Natural killer cell (primary cell): ENCODE data around the gene PRMT7. TPM values are rescaled to one million over a fixed set of nuclear protein-coding genes. Genes with fewer than 3 reads are reported as not detected.

Experiments
- ATAC-seq, 3 donors: fragments of 150-1000 bp in 2 of 3; fragments of 200-7000 bp in 1 of 3; cut with Tn5 transposase; 1 replicate in 1 of 3; 2 replicates in 2 of 3; pipeline ENCODE4 v1.10.0; 2021; ENCODE audit warnings: mild to moderate bottlenecking in 2 of 3, moderate library complexity in 2 of 3
- DNase-seq, 2 donors: peaks; one replicate each; pipeline versions ENCODE4 v3.0.0 to v3.0.0-alpha.2; 2013 to 2021; ENCODE audit warnings: mixed read lengths in 1 of 2
- H3K27ac ChIP-seq: one replicate; pipeline ENCODE4 v1.5.1; 2013; ENCODE audit warnings: mild to moderate bottlenecking, low read length
- H3K27me3 ChIP-seq: one replicate; pipeline ENCODE4 v1.6.1; 2013; ENCODE audit warnings: low read length; ENCODE audit not compliant: control insufficient read depth, insufficient read depth
- H3K36me3 ChIP-seq: one replicate; pipeline ENCODE4 v1.6.1; 2013; ENCODE audit warnings: low read length; ENCODE audit not compliant: control insufficient read depth, insufficient read depth
- H3K4me1 ChIP-seq: one replicate; pipeline ENCODE4 v1.6.1; 2013; ENCODE audit warnings: low read length; ENCODE audit not compliant: control insufficient read depth, insufficient read depth
- H3K4me3 ChIP-seq: one replicate; pipeline ENCODE4 v1.5.1; 2013; ENCODE audit warnings: low read length
- H3K9me3 ChIP-seq: one replicate; pipeline ENCODE4 v1.6.1; 2013; ENCODE audit warnings: low read length; ENCODE audit not compliant: control insufficient read depth, insufficient read depth
- H3K27ac Mint-ChIP-seq, 2 donors: one replicate each; pipeline ENCODE4 v1.8.0; 2022; ENCODE audit warnings: mild to moderate bottlenecking in 2 of 2, mixed read lengths in 2 of 2, moderate library complexity in 1 of 2
- H3K27me3 Mint-ChIP-seq, 2 donors: one replicate each; pipeline ENCODE4 v1.8.0; 2022; ENCODE audit warnings: low read depth in 2 of 2, mixed read lengths in 2 of 2
- H3K36me3 Mint-ChIP-seq: one replicate; pipeline ENCODE4 v1.8.0; 2022; ENCODE audit warnings: mixed read lengths
- H3K4me1 Mint-ChIP-seq, 2 donors: one replicate each; pipeline ENCODE4 v1.8.0; 2022; ENCODE audit warnings: mixed read lengths in 2 of 2
- H3K4me3 Mint-ChIP-seq: one replicate; pipeline ENCODE4 v1.8.0; 2022; ENCODE audit warnings: mild to moderate bottlenecking, moderate library complexity, mixed read lengths
- H3K9me3 Mint-ChIP-seq, 2 donors: one replicate each; pipeline ENCODE4 v1.8.0; 2022; ENCODE audit warnings: mixed read lengths in 2 of 2
- WGBS: methylation state at CpG from one replicate; pipeline ENCODE4 v1.1.7; 2013; ENCODE audit warnings: missing lambda C conversion rate; ENCODE audit not compliant: insufficient coverage; 5-methylcytosine and 5-hydroxymethylcytosine counted together
- intact Hi-C: fragments of 100-400 bp; cut with micrococcal nuclease; formaldehyde crosslinking; loops from one replicate; pipeline ENCODE4 v1.14.2; 2022
- total RNA-seq, 4 donors: library from RNA; stranded (reverse); fragments of 120-200 nt in 1 of 4; gene quantifications; one replicate each; pipeline versions ENCODE4 v1.2.3 to v1.2.4, GENCODE V29; 2013 to 2022
- TF ChIP-seq, protein P1 (sequence below): fragments of 200-600 bp; IDR thresholded peaks from one replicate; pipeline ENCODE4 v1.8.0; 2022; ENCODE audit warnings: antibody characterized with exemption

The PRMT7 gene
- total RNA-seq, 3 donors from 2014 or later (not counting 1 experiment from before 2014, with no cell fraction given), result 60.7 to 84.7 (median 68.2) TPM

DNA sequence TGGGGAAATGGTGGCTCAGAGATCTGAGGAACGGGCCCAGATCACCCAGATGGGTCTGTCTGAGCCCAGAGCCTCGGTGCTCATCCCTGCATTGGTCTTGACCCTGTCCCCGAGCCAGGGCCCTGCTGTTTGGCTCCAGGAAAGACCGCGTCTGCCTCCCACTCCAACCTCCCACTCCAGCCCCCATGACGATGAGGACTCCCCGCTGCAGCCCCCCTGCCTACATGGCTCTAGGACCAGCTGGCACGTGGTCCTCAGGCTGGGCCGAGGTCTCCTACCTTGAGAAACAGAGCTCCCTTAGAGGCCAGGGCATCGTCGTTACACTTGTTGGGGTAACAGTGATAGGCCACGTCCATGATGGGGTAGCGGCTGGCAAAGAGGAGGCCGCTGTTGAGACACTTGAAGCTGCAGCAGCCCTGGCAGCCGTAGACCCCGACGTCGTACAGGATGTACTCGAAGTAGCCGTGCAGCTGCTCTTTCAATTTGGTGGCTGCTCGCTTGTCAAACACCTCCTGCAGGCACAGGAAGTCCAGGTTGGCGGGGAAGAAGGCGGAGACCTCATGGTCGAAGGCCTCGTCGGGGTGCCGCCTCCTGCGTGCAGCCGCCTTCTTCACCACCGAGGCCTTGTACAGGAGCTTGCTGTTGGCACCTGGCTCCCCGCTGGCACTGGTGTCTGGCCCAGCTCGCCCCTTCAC lies 59.9 kb downstream of the PRMT7 start:
- peak overlapping the region; percentile 74 to 88 for H3K27ac Mint-ChIP-seq
- peaks cover 59% of the 10 kb centered on the region for H3K4me1 ChIP-seq
- intact Hi-C loops, result no loop called here
- peaks cover 0 to 7% of the 10 kb centered on the region in 2 donors for H3K27me3 Mint-ChIP-seq
- H3K36me3 Mint-ChIP-seq, result no peaks in the 10 kb centered on the region
- TF ChIP-seq, protein P1, sequence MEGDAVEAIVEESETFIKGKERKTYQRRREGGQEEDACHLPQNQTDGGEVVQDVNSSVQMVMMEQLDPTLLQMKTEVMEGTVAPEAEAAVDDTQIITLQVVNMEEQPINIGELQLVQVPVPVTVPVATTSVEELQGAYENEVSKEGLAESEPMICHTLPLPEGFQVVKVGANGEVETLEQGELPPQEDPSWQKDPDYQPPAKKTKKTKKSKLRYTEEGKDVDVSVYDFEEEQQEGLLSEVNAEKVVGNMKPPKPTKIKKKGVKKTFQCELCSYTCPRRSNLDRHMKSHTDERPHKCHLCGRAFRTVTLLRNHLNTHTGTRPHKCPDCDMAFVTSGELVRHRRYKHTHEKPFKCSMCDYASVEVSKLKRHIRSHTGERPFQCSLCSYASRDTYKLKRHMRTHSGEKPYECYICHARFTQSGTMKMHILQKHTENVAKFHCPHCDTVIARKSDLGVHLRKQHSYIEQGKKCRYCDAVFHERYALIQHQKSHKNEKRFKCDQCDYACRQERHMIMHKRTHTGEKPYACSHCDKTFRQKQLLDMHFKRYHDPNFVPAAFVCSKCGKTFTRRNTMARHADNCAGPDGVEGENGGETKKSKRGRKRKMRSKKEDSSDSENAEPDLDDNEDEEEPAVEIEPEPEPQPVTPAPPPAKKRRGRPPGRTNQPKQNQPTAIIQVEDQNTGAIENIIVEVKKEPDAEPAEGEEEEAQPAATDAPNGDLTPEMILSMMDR, result no peak
- no peak overlapping the region for H3K4me3 ChIP-seq
- H3K9me3 ChIP-seq, result no peaks in the 10 kb centered on the region
- H3K27ac ChIP-seq, result peak overlapping the region; percentile 8
- H3K27me3 ChIP-seq, result peaks cover 3% of the 10 kb centered on the region
- DNase-seq (peak; percentile 39 to 69), ATAC-seq (peak; percentile 62 to 79 (median 68))
- 42% methylated on average over 32 of the region's 32 CpGs for WGBS
- H3K36me3 ChIP-seq, result no peaks in the 10 kb centered on the region
- H3K4me3 Mint-ChIP-seq, result peak overlapping the region; percentile 88
- no peaks in the 10 kb centered on the region for H3K9me3 Mint-ChIP-seq
- H3K4me1 Mint-ChIP-seq, result peaks cover 38 to 64% of the 10 kb centered on the region in 2 donors

DNA sequence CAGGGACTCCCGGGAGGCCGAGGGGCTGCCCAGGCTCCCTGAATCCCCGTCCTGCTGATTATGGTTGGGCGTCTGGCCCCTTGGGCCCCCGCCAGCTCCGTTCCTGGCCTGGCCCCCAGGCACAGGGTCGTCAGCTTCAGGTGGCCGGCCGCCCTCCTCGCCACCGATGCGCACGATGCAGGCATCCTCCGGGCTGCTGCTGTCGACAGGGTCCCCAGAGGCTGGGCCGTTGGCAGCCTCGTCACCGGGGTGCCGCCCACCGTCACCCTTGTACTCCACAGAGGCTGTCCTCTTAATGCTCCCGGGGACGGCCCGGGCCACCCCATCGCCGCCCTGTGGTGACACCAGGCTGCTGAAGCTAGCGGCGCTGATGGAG lies 60.4 kb downstream of the PRMT7 start:
- Histone ChIP-seq H3K36me3 (no peaks in the 10 kb centered on the region), H3K4me3 (no peak overlapping the region), H3K4me1 (peaks cover 56% of the 10 kb centered on the region), H3K27me3 (peaks cover 3% of the 10 kb centered on the region), H3K27ac (no peak overlapping the region), H3K9me3 (no peaks in the 10 kb centered on the region)
- Mint-ChIP-seq H3K4me3 (peak overlapping the region; percentile 88), H3K9me3 (no peaks in the 10 kb centered on the region), H3K36me3 (no peaks in the 10 kb centered on the region), H3K27me3 (peaks cover 0 to 5% of the 10 kb centered on the region in 2 donors), H3K27ac (no peak overlapping the region), H3K4me1 (peaks cover 38 to 60% of the 10 kb centered on the region in 2 donors)
- TF ChIP-seq, protein P1, result no peak
- WGBS, result 96% methylated on average over 27 of the region's 27 CpGs
- intact Hi-C loops, result no loop called here
- ATAC-seq (no peak), DNase-seq (no peak)

DNA sequence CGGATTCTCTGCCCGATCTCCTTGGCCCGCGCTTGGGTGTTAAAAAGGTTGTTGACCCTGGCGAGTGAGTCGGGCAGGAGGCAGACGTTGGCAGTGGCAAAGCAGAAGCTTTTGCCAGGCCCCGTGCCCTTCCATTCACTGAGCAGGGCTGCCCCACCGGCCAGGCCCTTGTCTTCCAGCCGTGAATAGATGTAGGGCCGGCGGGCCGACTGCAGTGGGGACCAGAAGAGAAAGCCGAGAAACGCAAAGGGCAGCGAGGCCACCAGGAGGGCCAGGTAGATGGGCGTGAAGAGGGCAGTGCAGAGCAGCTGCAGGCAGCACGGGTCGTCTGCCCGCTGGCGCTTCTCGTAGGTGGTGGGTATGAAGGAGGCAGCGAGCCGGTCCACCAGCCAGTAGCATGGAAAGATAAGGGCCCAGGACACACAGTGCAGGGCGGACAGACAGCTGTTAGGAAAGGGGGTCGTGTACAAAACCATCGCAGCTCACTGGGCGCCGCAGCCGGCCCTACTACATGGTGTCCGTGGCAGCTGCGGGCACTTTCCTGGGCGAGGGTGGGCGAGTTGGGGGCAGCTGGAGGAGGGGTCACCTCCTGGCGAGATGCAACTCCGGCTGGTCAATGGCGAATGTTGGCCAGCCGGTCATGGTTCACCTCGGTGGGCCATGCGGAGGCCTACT lies 61.0 kb downstream of the PRMT7 start:
- ATAC-seq (no peak), DNase-seq (no peak)
- Mint-ChIP-seq H3K4me1 (peaks cover 38 to 58% of the 10 kb centered on the region in 2 donors), H3K36me3 (no peaks in the 10 kb centered on the region), H3K4me3 (no peak overlapping the region), H3K27me3 (peaks cover 0 to 4% of the 10 kb centered on the region in 2 donors), H3K9me3 (no peaks in the 10 kb centered on the region), H3K27ac (no peak overlapping the region)
- Histone ChIP-seq H3K27me3 (peaks cover 3% of the 10 kb centered on the region), H3K4me3 (no peak overlapping the region), H3K4me1 (peaks cover 56% of the 10 kb centered on the region), H3K9me3 (no peaks in the 10 kb centered on the region), H3K36me3 (no peaks in the 10 kb centered on the region), H3K27ac (no peak overlapping the region)
- intact Hi-C loops, result no loop called here
- TF ChIP-seq, protein P1, result no peak
- 95% methylated on average over 40 of the region's 40 CpGs for WGBS
